GM23248 (cell line): ENCODE data around the gene CASQ1.

ENCODE experiments used
- EZH2 ChIP-seq: fragments of 200-600 bp; sonication (generic); IDR thresholded peaks from 2 replicates; pipeline ENCODE4 v1.6.1; 2018; ENCODE audit warnings: antibody characterized with exemption, mild to moderate bottlenecking; ENCODE audit not compliant: insufficient read depth, poor library complexity, severe bottlenecking
- EZH2phosphoT487 ChIP-seq: fragments of 200-600 bp; sonication (generic); IDR thresholded peaks from 2 replicates; pipeline ENCODE4 v1.6.1; 2018; ENCODE audit warnings: antibody characterized with exemption, moderate library complexity, mild to moderate bottlenecking, low read depth; ENCODE audit not compliant: insufficient read depth

- TF ChIP-seq EZH2, result no peak
- no peak for TF ChIP-seq EZH2phosphoT487
Measured at GRCh38 chr1:160154790-160155189, 35.6 kb upstream of the CASQ1 start.
